ENCODE measurements around the gene HSPG2. TPM values are rescaled to one million over a fixed set of nuclear protein-coding genes. Genes with fewer than 3 reads are reported as not detected.

Gene HSPG2
- total and polyA plus RNA-seq, 2 of the 8 experiments (the other 6 are each of a cell fraction or from before 2014, with no cell fraction given): 17.8 to 111 TPM

DNA sequence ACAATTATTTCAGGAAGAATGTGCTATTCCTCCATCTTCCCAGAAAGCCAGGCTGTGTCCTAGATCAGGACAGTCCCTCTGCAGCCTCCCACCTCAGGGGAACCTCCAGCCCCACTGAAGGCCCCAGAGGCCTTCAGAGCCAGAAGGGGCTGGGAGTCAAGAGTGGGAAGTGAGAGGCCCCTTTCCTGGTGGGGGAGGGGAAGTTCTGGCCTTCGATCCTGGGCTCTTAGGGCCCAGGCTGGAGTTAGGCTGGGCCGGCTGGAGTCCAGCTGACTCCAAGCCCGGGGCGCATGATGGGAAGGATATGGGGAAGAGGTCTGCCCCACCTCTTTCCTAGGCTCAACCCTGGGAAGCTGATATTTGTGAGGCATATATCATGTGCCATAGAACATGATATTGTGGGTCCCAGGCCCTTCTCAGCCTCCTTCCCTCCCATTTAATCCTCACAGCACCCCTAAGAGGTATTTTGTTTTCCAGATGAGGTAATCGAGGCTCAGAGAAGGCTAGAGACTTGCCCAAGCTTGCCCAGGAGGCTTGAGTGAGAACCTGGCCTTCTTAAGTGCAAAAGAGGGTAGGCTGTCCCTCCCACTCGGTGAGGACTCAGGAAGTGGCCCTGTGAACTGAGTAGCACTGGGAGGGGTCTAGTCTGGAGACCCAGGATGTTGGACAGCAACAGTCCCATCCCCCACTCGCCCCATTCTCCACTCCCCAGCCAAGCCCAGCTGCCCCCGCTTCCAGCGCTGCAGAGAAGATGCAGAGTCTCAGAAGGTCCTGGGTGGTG lies 18.6 kb upstream of the HSPG2 start:
- DNase-seq (ENCODE audit: low read depth in 1 of 2, low spot score in 2 of 2): no peak
- H3K27ac ChIP-seq (ENCODE audit: low read depth, low read length): peak overlapping the region; percentile 29; the same call in 1 of the 2 replicates
- H2AK5ac ChIP-seq (ENCODE audit: low read depth, low read length): no peak overlapping the region; the same call in 1 of the 2 replicates
- H2BK120ac ChIP-seq (replicated peaks; ENCODE audit: low read depth, low read length): peak overlapping the region; percentile 15
- H3K79me2 ChIP-seq (ENCODE audit: control insufficient read depth in 1 of 2, insufficient read depth in 2 of 2, low read length in 2 of 2): no peaks in the 10 kb centered on the region
- no peak overlapping the region for H4K5ac ChIP-seq (ENCODE audit: insufficient read length, low read depth, low read length)
- H3K18ac ChIP-seq (ENCODE audit: extremely low read depth, low read length): peak overlapping the region; percentile 62
- H3K4ac ChIP-seq (replicated peaks; ENCODE audit: insufficient read length, low read depth, low read length): no peak overlapping the region
- no peak overlapping the region for H3K9ac ChIP-seq (replicated peaks in 1 of 4; ENCODE audit: extremely low read depth in 1 of 4, low read depth in 3 of 4, low read length in 3 of 4)
- peak overlapping the region; percentile 33; the same call in 1 of the 2 replicates for H2AFZ ChIP-seq (ENCODE audit: low read length)
- no peaks in the 10 kb centered on the region for H3K23me2 ChIP-seq (ENCODE audit: low read depth, low read length)
- H4K20me1 ChIP-seq (replicated peaks in 1 of 2; ENCODE audit: control insufficient read depth in 1 of 2, insufficient read depth in 2 of 2, low read length in 2 of 2): no peaks in the 10 kb centered on the region
- no peak overlapping the region for H3K23ac ChIP-seq (ENCODE audit: insufficient read length)
- WGBS, 2 experiments (ENCODE audit: extremely low coverage in 1 of 2, insufficient coverage in 1 of 2, insufficient read length in 1 of 2, insufficient replicate concordance in 2 of 2, low coverage in 1 of 2, low lambda C conversion rate in 2 of 2, missing lambda C conversion rate in 1 of 2): 88% methylated on average over 9 of the region's 9 CpGs; no CpG with 5 or more reads in 1 of the 2 experiments
- peaks cover 5 to 17% (median 11%) of the 10 kb centered on the region in 4 experiments; a peak in 6 of 7 replicates for H3K4me1 ChIP-seq (replicated peaks in 1 of 4; ENCODE audit: control insufficient read depth in 3 of 4, insufficient read depth in 4 of 4, low read length in 3 of 4)
- no peaks in the 10 kb centered on the region for H3K79me1 ChIP-seq (ENCODE audit: low read depth, low read length)
- no peak overlapping the region for H3K14ac ChIP-seq (ENCODE audit: insufficient read length)
- H4K91ac ChIP-seq (replicated peaks; ENCODE audit: insufficient read length, low read length): no peak overlapping the region
- 0 out of 2 replicates have a peak overlapping the region, but pooled peaks have one; percentile 20 for H2BK15ac ChIP-seq (ENCODE audit: low read length)
- peak overlapping the region; percentile 80; the same call in 1 of the 2 replicates for H2BK20ac ChIP-seq (ENCODE audit: low read length)
- H3K27me3 ChIP-seq (replicated peaks in 1 of 4; ENCODE audit: control insufficient read depth in 3 of 4, extremely low read depth in 1 of 4, insufficient read depth in 3 of 4, low read length in 3 of 4): no peaks in the 10 kb centered on the region
- ChIA-PET POLR2A (ENCODE audit: partially characterized antibody) (interaction anchor here (0.9 to 2.0 kb wide), 3 partner anchors 11 to 22 kb away, joined by 3 to 13 read pairs (median 5); partner anchors contain the start of gene HSPG2), CTCF (ENCODE audit: partially characterized antibody) (interaction anchor here (0.6 to 1.7 kb wide), 8 partner anchors 8 to 125 kb away, joined by 3 to 7 read pairs (median 3); no protein-coding TSS in a partner anchor)
- 0 out of 4 replicates have a peak overlapping the region, but pooled peaks of 1 of the 2 experiments have one; percentile 14 for H3K4me2 ChIP-seq (ENCODE audit: insufficient read depth in 1 of 2, low read depth in 2 of 2, low read length in 2 of 2)
- FAIRE-seq: no peak
- H3K9me3 ChIP-seq (ENCODE audit: insufficient read depth in 2 of 2, low read depth in 1 of 2, low read length in 1 of 2): no peaks in the 10 kb centered on the region
- no peak overlapping the region for H4K8ac ChIP-seq (ENCODE audit: extremely low read depth, insufficient read depth, low read length)
- H3K56ac ChIP-seq (replicated peaks; ENCODE audit: insufficient read length, low read depth, low read length): no peak overlapping the region
- H2BK12ac ChIP-seq (ENCODE audit: low read depth, low read length): peak overlapping the region; percentile 82; the same call in 1 of the 2 replicates
- no peaks in the 10 kb centered on the region for H3K36me3 ChIP-seq (ENCODE audit: control insufficient read depth in 2 of 4, insufficient read depth in 4 of 4, low read length in 3 of 4)
- H3K4me3 ChIP-seq (ENCODE audit: extremely low read depth in 1 of 4, insufficient read depth in 2 of 4, low read depth in 3 of 4, low read length in 4 of 4): no peak overlapping the region
- H2BK5ac ChIP-seq (ENCODE audit: low read depth, low read length): peak overlapping the region; percentile 53; the same call in 1 of the 2 replicates
- TF ChIP-seq CHD2 (IDR thresholded peaks at IDR 0.05; ENCODE audit: low read length) (no peak), BCL11A (IDR thresholded peaks at IDR 0.05; ENCODE audit: low read depth in 2 of 2, low read length in 2 of 2) (no peak), SIN3A (conservative IDR thresholded peaks at IDR 0.05 in 1 of 2, IDR thresholded peaks at IDR 0.05 in 1 of 2; ENCODE audit: low read depth in 1 of 2, low read length in 2 of 2) (no peak), TAF1 (IDR thresholded peaks at IDR 0.05; ENCODE audit: low read depth, low read length) (no peak), CBX8 (IDR thresholded peaks at IDR 0.05; ENCODE audit: borderline replicate concordance, low read depth, low read length) (no peak), RBBP5 (IDR thresholded peaks at IDR 0.05; ENCODE audit: borderline replicate concordance, low read depth, low read length) (no peak), PHF8 (conservative IDR thresholded peaks at IDR 0.05; ENCODE audit: low read depth, low read length) (no peak), CREB1 (IDR thresholded peaks at IDR 0.05) (no peak), TEAD4 (IDR thresholded peaks at IDR 0.05; ENCODE audit: low read depth, low read length) (no peak), SRF (IDR thresholded peaks at IDR 0.05; ENCODE audit: low read depth, low read length) (no peak), POLR2AphosphoS5 (IDR thresholded peaks at IDR 0.05; ENCODE audit: low read depth, low read length) (no peak)
- TF ChIP-seq, protein P1, sequence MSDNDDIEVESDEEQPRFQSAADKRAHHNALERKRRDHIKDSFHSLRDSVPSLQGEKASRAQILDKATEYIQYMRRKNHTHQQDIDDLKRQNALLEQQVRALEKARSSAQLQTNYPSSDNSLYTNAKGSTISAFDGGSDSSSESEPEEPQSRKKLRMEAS (IDR thresholded peaks at IDR 0.05): no peak
